ENCODE measurements around the gene ANKH. TPM values are rescaled to one million over a fixed set of nuclear protein-coding genes. Genes with fewer than 3 reads are reported as not detected.

ANKH gene
- total and polyA plus RNA-seq, 2 donors (not counting 1 experiment from before 2014, with no cell fraction given), result 13.7 to 71.1 TPM

DNA sequence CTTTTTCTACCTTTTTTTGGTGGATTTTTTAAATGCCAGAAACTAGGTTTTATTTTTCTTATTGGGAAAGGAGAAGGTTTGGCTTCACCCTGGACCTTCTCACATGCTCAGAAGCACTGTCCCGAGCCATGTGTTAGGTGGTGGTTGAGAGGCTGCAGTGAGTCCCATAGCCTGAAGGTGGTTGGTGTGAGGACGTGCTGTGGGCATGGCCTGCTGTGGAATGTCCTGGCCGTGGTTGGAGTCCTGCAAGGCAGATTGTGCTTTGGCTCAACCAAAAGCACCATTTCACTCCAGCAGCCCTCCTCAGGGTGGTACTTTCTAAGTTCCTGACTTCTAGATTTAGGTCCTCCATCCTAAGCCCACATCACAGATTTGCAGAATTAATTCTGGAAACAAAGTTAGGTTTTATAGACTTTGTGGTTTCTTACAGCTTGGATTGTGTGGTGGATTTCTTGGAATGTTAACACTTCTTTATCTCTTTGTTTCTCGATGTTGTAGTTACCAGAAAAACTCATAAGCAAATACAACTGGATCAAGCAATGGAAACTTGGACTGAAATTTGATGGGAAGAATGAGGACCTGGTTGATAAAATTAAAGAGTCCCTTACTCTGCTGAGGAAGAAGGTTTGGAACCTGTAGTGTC, 184.4 kb downstream of the ANKH start:
- intact Hi-C loops (cut with micrococcal nuclease), result loop anchor here (5.0 kb wide), 1 partner anchor 40 kb away; no protein-coding TSS in a partner anchor
- H3K4me2 ChIP-seq (replicated peaks; ENCODE audit: low read depth, low read length, poor library complexity, severe bottlenecking), result no peak overlapping the region
- no peak overlapping the region for H3K9ac ChIP-seq (ENCODE audit: low read length)
- no peak overlapping the region for H3K4me3 Mint-ChIP-seq
- H3K4me1 Mint-ChIP-seq, result peaks cover 9% of the 10 kb centered on the region
- TF ChIP-seq, protein P1, sequence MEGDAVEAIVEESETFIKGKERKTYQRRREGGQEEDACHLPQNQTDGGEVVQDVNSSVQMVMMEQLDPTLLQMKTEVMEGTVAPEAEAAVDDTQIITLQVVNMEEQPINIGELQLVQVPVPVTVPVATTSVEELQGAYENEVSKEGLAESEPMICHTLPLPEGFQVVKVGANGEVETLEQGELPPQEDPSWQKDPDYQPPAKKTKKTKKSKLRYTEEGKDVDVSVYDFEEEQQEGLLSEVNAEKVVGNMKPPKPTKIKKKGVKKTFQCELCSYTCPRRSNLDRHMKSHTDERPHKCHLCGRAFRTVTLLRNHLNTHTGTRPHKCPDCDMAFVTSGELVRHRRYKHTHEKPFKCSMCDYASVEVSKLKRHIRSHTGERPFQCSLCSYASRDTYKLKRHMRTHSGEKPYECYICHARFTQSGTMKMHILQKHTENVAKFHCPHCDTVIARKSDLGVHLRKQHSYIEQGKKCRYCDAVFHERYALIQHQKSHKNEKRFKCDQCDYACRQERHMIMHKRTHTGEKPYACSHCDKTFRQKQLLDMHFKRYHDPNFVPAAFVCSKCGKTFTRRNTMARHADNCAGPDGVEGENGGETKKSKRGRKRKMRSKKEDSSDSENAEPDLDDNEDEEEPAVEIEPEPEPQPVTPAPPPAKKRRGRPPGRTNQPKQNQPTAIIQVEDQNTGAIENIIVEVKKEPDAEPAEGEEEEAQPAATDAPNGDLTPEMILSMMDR (IDR thresholded peaks at IDR 0.05), result no peak
- no peak for TF ChIP-seq EZH2 (IDR thresholded peaks at IDR 0.05; ENCODE audit: borderline replicate concordance, insufficient read depth, low read depth, low read length, poor library complexity, severe bottlenecking)
- H2AFZ ChIP-seq (ENCODE audit: insufficient read depth, low read depth, low read length, poor library complexity, severe bottlenecking), result no peak overlapping the region
- peaks cover 35 to 87% of the 10 kb centered on the region in 2 experiments for H3K36me3 ChIP-seq (replicated peaks in 1 of 2; ENCODE audit: control extremely low read depth in 1 of 2, control insufficient read depth in 1 of 2, extremely low read depth in 1 of 2, insufficient read depth in 2 of 2, low read length in 1 of 2)
- WGBS (ENCODE audit: insufficient coverage), result 100% methylated on average over 1 of the region's 4 CpGs
- no peak overlapping the region for H3K27ac ChIP-seq (ENCODE audit: low read length in 2 of 2)
- no peak overlapping the region for H3K27ac Mint-ChIP-seq
- H4K20me1 ChIP-seq (ENCODE audit: control insufficient read depth, insufficient read depth, low read length, poor library complexity, severe bottlenecking), result peaks cover 4% of the 10 kb centered on the region
- no peak for ATAC-seq (ENCODE audit: low read depth)
- POLR2A ChIA-PET, result no interaction called here
- peaks cover 5% of the 10 kb centered on the region in 3 donors for H3K9me3 ChIP-seq (ENCODE audit: control extremely low read depth in 1 of 3, control insufficient read depth in 2 of 3, insufficient read depth in 1 of 3, low read length in 2 of 3)
- H3K4me1 ChIP-seq (ENCODE audit: control insufficient read depth in 2 of 2, insufficient read depth in 2 of 2, low read length in 2 of 2), result peaks cover 5 to 10% of the 10 kb centered on the region in 2 donors
- H3K9me3 Mint-ChIP-seq (ENCODE audit: insufficient read depth), result no peaks in the 10 kb centered on the region
- H3K27me3 Mint-ChIP-seq, result no peaks in the 10 kb centered on the region
- no peaks in the 10 kb centered on the region for H3K27me3 ChIP-seq (replicated peaks in 1 of 4; ENCODE audit: control extremely low read depth in 1 of 4, control insufficient read depth in 3 of 4, insufficient read depth in 4 of 4, low read length in 3 of 4)
- CTCF ChIA-PET, result interaction anchor here (1.9 to 6.8 kb wide), 3 partner anchors 38 to 316 kb away, joined by 7 to 63 read pairs (median 10); no protein-coding TSS in a partner anchor
- DNase-seq, result no peak
- H3K79me2 ChIP-seq (ENCODE audit: control insufficient read depth, insufficient read depth, low read length), result peaks cover 4% of the 10 kb centered on the region
- H3K4me3 ChIP-seq (ENCODE audit: control extremely low read depth in 1 of 5, extremely low read depth in 1 of 5, insufficient read depth in 1 of 5, low read depth in 2 of 5, low read length in 4 of 5), result no peak overlapping the region

DNA sequence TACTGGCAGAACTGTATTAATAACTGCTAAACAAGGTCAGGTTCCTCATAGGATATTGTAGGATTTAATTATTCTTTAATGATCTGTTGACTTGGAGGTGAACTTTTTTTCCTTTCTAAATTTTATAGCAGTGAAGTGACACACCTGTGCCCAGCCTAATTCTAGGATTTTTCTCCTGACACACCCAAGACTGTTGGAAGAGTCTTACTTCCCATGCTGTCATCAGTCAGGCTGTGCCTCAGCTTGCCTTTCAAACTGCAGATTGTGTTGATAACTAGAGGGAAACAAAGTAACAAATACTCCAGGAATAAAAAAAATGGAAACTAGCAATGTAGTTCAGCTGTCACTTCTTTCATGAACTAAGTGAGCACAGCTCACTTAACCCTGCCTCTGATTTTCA, 185.1 kb downstream of the ANKH start:
- Histone ChIP-seq H2AFZ (ENCODE audit: insufficient read depth, low read depth, low read length, poor library complexity, severe bottlenecking) (no peak overlapping the region), H3K36me3 (replicated peaks in 1 of 2; ENCODE audit: control extremely low read depth in 1 of 2, control insufficient read depth in 1 of 2, extremely low read depth in 1 of 2, insufficient read depth in 2 of 2, low read length in 1 of 2) (peaks cover 37 to 89% of the 10 kb centered on the region in 2 experiments), H3K4me1 (ENCODE audit: control insufficient read depth in 2 of 2, insufficient read depth in 2 of 2, low read length in 2 of 2) (peaks cover 5 to 10% of the 10 kb centered on the region in 2 donors), H3K4me2 (replicated peaks; ENCODE audit: low read depth, low read length, poor library complexity, severe bottlenecking) (no peak overlapping the region), H3K9ac (ENCODE audit: low read length) (no peak overlapping the region), H3K9me3 (ENCODE audit: control extremely low read depth in 1 of 3, control insufficient read depth in 2 of 3, insufficient read depth in 1 of 3, low read length in 2 of 3) (peaks cover 5% of the 10 kb centered on the region in 3 donors), H3K27ac (ENCODE audit: low read length in 2 of 2) (no peak overlapping the region), H3K4me3 (ENCODE audit: control extremely low read depth in 1 of 5, extremely low read depth in 1 of 5, insufficient read depth in 1 of 5, low read depth in 2 of 5, low read length in 4 of 5) (no peak overlapping the region), H4K20me1 (ENCODE audit: control insufficient read depth, insufficient read depth, low read length, poor library complexity, severe bottlenecking) (peaks cover 4% of the 10 kb centered on the region), H3K27me3 (replicated peaks in 1 of 4; ENCODE audit: control extremely low read depth in 1 of 4, control insufficient read depth in 3 of 4, insufficient read depth in 4 of 4, low read length in 3 of 4) (no peaks in the 10 kb centered on the region), H3K79me2 (ENCODE audit: control insufficient read depth, insufficient read depth, low read length) (peaks cover 4% of the 10 kb centered on the region)
- ChIA-PET POLR2A (interaction anchor here (0.7 kb wide), 1 partner anchor 26 kb away, joined by 3 read pairs; no protein-coding TSS in a partner anchor), CTCF (interaction anchor here (1.5 to 6.8 kb wide), 7 partner anchors 14 to 328 kb away, joined by 3 to 63 read pairs (median 10); no protein-coding TSS in a partner anchor)
- DNase-seq, result no peak
- Mint-ChIP-seq H3K27ac (no peak overlapping the region), H3K27me3 (no peaks in the 10 kb centered on the region), H3K9me3 (ENCODE audit: insufficient read depth) (no peaks in the 10 kb centered on the region), H3K4me1 (peaks cover 9% of the 10 kb centered on the region), H3K4me3 (no peak overlapping the region)
- intact Hi-C loops (cut with micrococcal nuclease), result loop anchor here (5.0 kb wide), 1 partner anchor 41 kb away; no protein-coding TSS in a partner anchor
- TF ChIP-seq, protein P1 (IDR thresholded peaks at IDR 0.05), result no peak
- no peak for TF ChIP-seq EZH2 (IDR thresholded peaks at IDR 0.05; ENCODE audit: borderline replicate concordance, insufficient read depth, low read depth, low read length, poor library complexity, severe bottlenecking)
- no peak for ATAC-seq (ENCODE audit: low read depth)
